HCT116 (cell line): ENCODE data around the gene C10orf143. TPM values are rescaled to one million over a fixed set of nuclear protein-coding genes. Genes with fewer than 3 reads are reported as not detected.
A peak's percentile ranks its signal among the peaks of the same experiment; 100 is the strongest.

Experiments used
- ATAC-seq: fragments of 200-7000 bp; cut with Tn5 transposase; 2 replicates; pipeline ENCODE4 v1.9.1; 2020; ENCODE audit warnings: mild to moderate bottlenecking, moderate library complexity
- BruUV-seq: library from RNA; stranded (reverse); fragments of 400-500 nt; replicated peaks from 2 replicates; lab custom pipeline; 2021; lab: Mats Ljungman, UMichigan
- CTCF ChIA-PET: fragments of 300-600 bp; sonication (Branson Sonifier 250); formaldehyde crosslinking; loops from one replicate; lab custom pipeline; 2021; ENCODE audit warnings: antibody characterized with exemption; lab: Charles Lee
- POLR2A ChIA-PET: fragments of 300-600, 350-600 bp; sonication (Branson Sonifier 250); formaldehyde crosslinking; loops from one replicate; lab custom pipeline; 2021; ENCODE audit warnings: antibody characterized with exemption; lab: Charles Lee
- RAD21 ChIA-PET, 2 experiments: fragments of 300-600 bp; sonication (Branson Sonifier 250); formaldehyde crosslinking; loops; one replicate each; lab custom pipeline; 2023; ENCODE audit warnings: low total read pairs in 2 of 2; ENCODE audit not compliant: uncharacterized antibody in 2 of 2, unreplicated experiment in 2 of 2, low non-redundant PET in 1 of 2; lab: Charles Lee
- DNase-seq: peaks from one replicate; pipeline ENCODE4 v3.0.0-alpha.2; 2010; ENCODE audit warnings: low read depth, low spot score
- H2AFZ ChIP-seq: fragments of 200-600 bp; shearing (Covaris generic), sonication (generic); 2 replicates; pipeline ENCODE4 v1.6.1; 2017; ENCODE audit warnings: low read depth, mixed run types, mixed read lengths, antibody characterized with exemption, low read length; ENCODE audit not compliant: poor library complexity, severe bottlenecking
- H3K27ac ChIP-seq: 2 replicates; pipeline ENCODE4 v1.5.1; 2012; ENCODE audit warnings: low read depth, low read length
- H3K27me3 ChIP-seq: fragments of 200-600 bp; sonication (generic); 2 replicates; pipeline ENCODE4 v1.6.1; 2016; ENCODE audit warnings: mixed run types, low read length, mixed read lengths; ENCODE audit not compliant: insufficient read depth
- H3K36me3 ChIP-seq, 2 experiments: fragments of 200-500 bp in 1 of 2; fragments of 200-600 bp in 1 of 2; sonication (Bioruptor generic) in 1 of 2; sonication (generic) in 1 of 2; 2 replicates each; pipeline versions ENCODE4 v1.5.1 to v1.6.1; 2014 to 2016; ENCODE audit warnings: low read length in 2 of 2, inconsistent platforms in 1 of 2, mixed read lengths in 1 of 2, mixed run types in 1 of 2; ENCODE audit not compliant: insufficient read depth in 2 of 2, control insufficient read depth in 1 of 2
- H3K4me1 ChIP-seq, 2 experiments: fragments of 200-600 bp in 1 of 2; sonication (generic) in 1 of 2; 2 replicates each; pipeline versions ENCODE4 v1.5.1 to v1.6.1; 2012 to 2017; ENCODE audit warnings: low read length in 2 of 2, inconsistent platforms in 1 of 2, mild to moderate bottlenecking in 1 of 2, mixed read lengths in 1 of 2, mixed run types in 1 of 2, moderate library complexity in 1 of 2; ENCODE audit not compliant: insufficient read depth in 2 of 2, control insufficient read depth in 1 of 2
- H3K4me2 ChIP-seq: fragments of 200-600 bp; sonication (generic); 2 replicates; pipeline ENCODE4 v1.6.1; 2017; ENCODE audit warnings: mixed run types, low read length, mixed read lengths
- H3K4me3 ChIP-seq, 2 experiments: fragments of 200-600 bp in 1 of 2; sonication (generic) in 1 of 2; replicated peaks in 1 of 2; 2 replicates each; pipeline ENCODE4 v1.5.1; 2011 to 2016; ENCODE audit warnings: low read length in 2 of 2, control low read depth in 1 of 2, low read depth in 1 of 2, mild to moderate bottlenecking in 1 of 2, mixed read lengths in 1 of 2, mixed run types in 1 of 2
- H3K79me2 ChIP-seq: fragments of 200-600 bp; sonication (generic); 2 replicates; pipeline ENCODE4 v1.6.1; 2017; ENCODE audit warnings: mild to moderate bottlenecking, mixed run types, low read length, moderate library complexity, mixed read lengths; ENCODE audit not compliant: insufficient read depth
- H3K9ac ChIP-seq: fragments of 200-600 bp; sonication (generic); 2 replicates; pipeline ENCODE4 v1.6.1; 2016; ENCODE audit warnings: low read length, mixed read lengths
- H3K9me2 ChIP-seq: fragments of 200-600 bp; sonication (generic), shearing (Covaris generic); 2 replicates; pipeline ENCODE4 v1.6.1; 2017; ENCODE audit warnings: mixed run types, mild to moderate bottlenecking, moderate library complexity; ENCODE audit not compliant: insufficient read depth
- H3K9me3 ChIP-seq, 2 experiments: fragments of 200-500 bp in 1 of 2; fragments of 200-600 bp in 1 of 2; sonication (Bioruptor generic) in 1 of 2; sonication (generic) in 1 of 2; 2 replicates each; pipeline ENCODE4 v1.6.1; 2014 to 2017; ENCODE audit warnings: low read length in 2 of 2, mixed read lengths in 2 of 2, inconsistent platforms in 1 of 2, low read depth in 1 of 2, mild to moderate bottlenecking in 1 of 2, mixed run types in 1 of 2, moderate library complexity in 1 of 2; ENCODE audit not compliant: control insufficient read depth in 1 of 2, insufficient read depth in 1 of 2
- H4K20me1 ChIP-seq: fragments of 200-600 bp; sonication (generic), shearing (Covaris generic); 2 replicates; pipeline ENCODE4 v1.6.1; 2017; ENCODE audit warnings: mixed run types, mild to moderate bottlenecking, moderate library complexity; ENCODE audit not compliant: insufficient read depth
- CBX3 ChIP-seq: IDR thresholded peaks from 2 replicates; pipeline ENCODE4 v1.6.1; 2012; ENCODE audit warnings: low read depth
- ELF1 ChIP-seq: IDR thresholded peaks from 2 replicates; pipeline ENCODE4 v1.6.1; 2012; ENCODE audit warnings: low read depth, borderline replicate concordance
- EZH2phosphoT487 ChIP-seq: fragments of 200-600 bp; IDR thresholded peaks from 2 replicates; pipeline ENCODE4 v1.6.1; 2018; ENCODE audit warnings: antibody characterized with exemption, borderline replicate concordance
- FOSL1 ChIP-seq: IDR thresholded peaks from 2 replicates; pipeline ENCODE4 v1.6.1; 2012; ENCODE audit warnings: low read depth
- POLR2A ChIP-seq: IDR thresholded peaks from 2 replicates; pipeline ENCODE4 v1.7.0; 2011; ENCODE audit warnings: borderline replicate concordance; ENCODE audit not compliant: insufficient read depth, insufficient read length; ENCODE audit errors: extremely low read depth
- SIN3A ChIP-seq: IDR thresholded peaks from 2 replicates; pipeline ENCODE4 v1.6.1; 2012; ENCODE audit warnings: low read depth
- SP1 ChIP-seq: IDR thresholded peaks from 2 replicates; pipeline ENCODE4 v1.6.1; 2012; ENCODE audit warnings: low read depth
- TCF7L2 ChIP-seq: IDR thresholded peaks from 2 replicates; pipeline ENCODE4 v1.7.0; 2011; ENCODE audit warnings: borderline replicate concordance, inconsistent platforms; ENCODE audit not compliant: insufficient read depth, insufficient read length; ENCODE audit errors: extremely low read depth
- YY1 ChIP-seq: IDR thresholded peaks from 2 replicates; pipeline ENCODE4 v1.6.1; 2011; ENCODE audit warnings: low read length, low read depth, moderate library complexity, mild to moderate bottlenecking; ENCODE audit not compliant: insufficient replicate concordance; ENCODE audit errors: extremely low read depth
- intact Hi-C: fragments of 100-400 bp; cut with micrococcal nuclease; formaldehyde crosslinking; loops from 2 replicates; pipeline ENCODE4 v1.10.0; 2022
- total RNA-seq: library from RNA; stranded (reverse); gene quantifications from one replicate; pipeline ENCODE4 v1.2.1, GENCODE V29; 2021; ENCODE audit not compliant: unreplicated experiment
- TF ChIP-seq, protein P1 (sequence below): IDR thresholded peaks from 2 replicates; pipeline ENCODE4 v1.6.1; 2012; ENCODE audit warnings: low read depth
- TF ChIP-seq, protein P2 (sequence below): IDR thresholded peaks from 2 replicates; pipeline ENCODE4 v1.6.1; 2012

C10orf143 gene
- total RNA-seq, 1 experiment from 2014 or later: 0.66 TPM

DNA sequence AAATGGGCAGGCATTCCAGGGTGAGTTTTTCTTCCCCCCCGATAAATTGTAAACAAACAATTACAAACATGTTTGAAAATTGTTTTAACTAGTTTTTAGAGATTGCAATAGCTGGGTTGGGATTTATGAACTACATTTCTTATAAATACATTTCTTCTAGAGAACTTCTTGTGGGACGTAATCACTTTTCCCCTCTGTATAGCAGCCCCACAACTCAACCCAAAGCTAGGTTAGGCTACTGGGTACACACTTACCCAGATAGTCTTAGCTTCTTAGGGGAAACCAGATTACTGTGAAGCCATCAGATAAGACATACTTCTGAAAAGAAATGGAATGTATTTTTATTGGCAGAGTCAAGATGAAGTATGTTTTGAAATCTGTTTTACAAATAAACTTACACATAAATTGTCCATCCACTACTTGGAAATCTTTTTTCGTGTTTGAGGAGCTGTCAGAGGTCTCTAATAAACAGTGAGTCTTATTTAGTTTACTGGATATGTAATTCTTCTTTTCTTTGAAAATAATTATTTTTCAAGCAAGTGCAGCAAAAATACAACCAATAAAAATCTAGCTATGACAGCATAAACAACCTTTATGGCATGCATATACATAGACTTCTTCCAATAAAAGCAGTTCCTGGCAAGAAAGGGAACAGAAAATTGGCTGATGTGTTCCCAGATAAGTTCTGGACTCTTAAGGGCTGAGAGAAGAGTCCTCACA, 17.6 kb upstream of the C10orf143 start:
- intact Hi-C loops: no loop called here
- Histone ChIP-seq H3K79me2 (no peaks in the 10 kb centered on the region), H2AFZ (no peak overlapping the region), H3K4me2 (no peak overlapping the region), H3K9me3 (no peaks in the 10 kb centered on the region), H3K9ac (no peak overlapping the region), H3K27me3 (no peaks in the 10 kb centered on the region), H3K4me3 (no peak overlapping the region), H3K9me2 (no peaks in the 10 kb centered on the region), H3K4me1 (peaks cover 0 to 4% of the 10 kb centered on the region in 2 experiments; a peak in 1 of 4 replicates), H4K20me1 (no peaks in the 10 kb centered on the region), H3K36me3 (no peaks in the 10 kb centered on the region), H3K27ac (no peak overlapping the region)
- ChIA-PET POLR2A (no interaction called here), RAD21 (no interaction called here), CTCF (interaction anchor here (1.5 to 2.2 kb wide), 2 partner anchors 17 to 18 kb away, joined by 5 to 6 read pairs; partner anchors contain the start of gene C10orf143)
- TF ChIP-seq ELF1: no peak
- no peak for TF ChIP-seq CBX3
- no peak for TF ChIP-seq SP1
- TF ChIP-seq, protein P1, sequence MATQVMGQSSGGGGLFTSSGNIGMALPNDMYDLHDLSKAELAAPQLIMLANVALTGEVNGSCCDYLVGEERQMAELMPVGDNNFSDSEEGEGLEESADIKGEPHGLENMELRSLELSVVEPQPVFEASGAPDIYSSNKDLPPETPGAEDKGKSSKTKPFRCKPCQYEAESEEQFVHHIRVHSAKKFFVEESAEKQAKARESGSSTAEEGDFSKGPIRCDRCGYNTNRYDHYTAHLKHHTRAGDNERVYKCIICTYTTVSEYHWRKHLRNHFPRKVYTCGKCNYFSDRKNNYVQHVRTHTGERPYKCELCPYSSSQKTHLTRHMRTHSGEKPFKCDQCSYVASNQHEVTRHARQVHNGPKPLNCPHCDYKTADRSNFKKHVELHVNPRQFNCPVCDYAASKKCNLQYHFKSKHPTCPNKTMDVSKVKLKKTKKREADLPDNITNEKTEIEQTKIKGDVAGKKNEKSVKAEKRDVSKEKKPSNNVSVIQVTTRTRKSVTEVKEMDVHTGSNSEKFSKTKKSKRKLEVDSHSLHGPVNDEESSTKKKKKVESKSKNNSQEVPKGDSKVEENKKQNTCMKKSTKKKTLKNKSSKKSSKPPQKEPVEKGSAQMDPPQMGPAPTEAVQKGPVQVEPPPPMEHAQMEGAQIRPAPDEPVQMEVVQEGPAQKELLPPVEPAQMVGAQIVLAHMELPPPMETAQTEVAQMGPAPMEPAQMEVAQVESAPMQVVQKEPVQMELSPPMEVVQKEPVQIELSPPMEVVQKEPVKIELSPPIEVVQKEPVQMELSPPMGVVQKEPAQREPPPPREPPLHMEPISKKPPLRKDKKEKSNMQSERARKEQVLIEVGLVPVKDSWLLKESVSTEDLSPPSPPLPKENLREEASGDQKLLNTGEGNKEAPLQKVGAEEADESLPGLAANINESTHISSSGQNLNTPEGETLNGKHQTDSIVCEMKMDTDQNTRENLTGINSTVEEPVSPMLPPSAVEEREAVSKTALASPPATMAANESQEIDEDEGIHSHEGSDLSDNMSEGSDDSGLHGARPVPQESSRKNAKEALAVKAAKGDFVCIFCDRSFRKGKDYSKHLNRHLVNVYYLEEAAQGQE: no peak
- no peak for TF ChIP-seq YY1
- no peak for TF ChIP-seq TCF7L2
- no peak for TF ChIP-seq EZH2phosphoT487
- no peak for TF ChIP-seq FOSL1
- no peak for TF ChIP-seq SIN3A
- TF ChIP-seq, protein P2, sequence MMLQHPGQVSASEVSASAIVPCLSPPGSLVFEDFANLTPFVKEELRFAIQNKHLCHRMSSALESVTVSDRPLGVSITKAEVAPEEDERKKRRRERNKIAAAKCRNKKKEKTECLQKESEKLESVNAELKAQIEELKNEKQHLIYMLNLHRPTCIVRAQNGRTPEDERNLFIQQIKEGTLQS: no peak
- TF ChIP-seq POLR2A: no peak
- BruUV-seq: no TSS peak
- peak; percentile 22; the same call in 1 of the 2 replicates for ATAC-seq
- no peak for DNase-seq
